ENCODE results near the gene SMAD6. TPM values are rescaled to one million over a fixed set of nuclear protein-coding genes. Genes with fewer than 3 reads are reported as not detected.
"Not testable (repeated sequence)": the region's sequence is repeated elsewhere in the genome, so short reads cannot be mapped to it uniquely, and the experiment has no call there.

The SMAD6 gene
- total RNA-seq, 1 donor from 2014 or later = 0.43 TPM

DNA sequence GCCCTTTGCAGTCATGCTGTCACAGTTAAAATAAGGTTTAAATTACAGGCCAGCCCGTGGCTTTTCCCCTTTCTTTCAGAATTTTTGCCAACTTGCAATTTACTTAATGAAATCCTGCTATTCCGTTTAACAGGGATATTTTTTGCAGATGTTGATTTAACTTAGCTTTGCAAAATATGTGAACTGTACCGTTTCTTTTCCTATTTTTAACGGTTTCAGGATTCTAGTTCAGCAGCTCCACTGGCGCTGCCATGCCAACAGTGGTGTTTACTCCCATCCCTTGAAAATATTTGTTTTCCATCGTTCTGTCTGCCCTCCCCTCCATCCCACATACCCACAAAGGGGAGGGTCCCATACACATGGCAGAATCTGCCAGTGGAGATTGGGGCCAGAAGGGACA, 54.3 kb downstream of the SMAD6 start:
- no peaks in the 10 kb centered on the region for H3K36me3 Mint-ChIP-seq (ENCODE audit: low read depth)
- no peak for DNase-seq (ENCODE audit: low spot score)
- no peak overlapping the region for H3K27ac Mint-ChIP-seq
- intact Hi-C loops (cut with micrococcal nuclease) = no loop called here
- H3K4me1 Mint-ChIP-seq (ENCODE audit: low read depth) = peaks cover 2% of the 10 kb centered on the region
- H3K27me3 Mint-ChIP-seq (ENCODE audit: low read depth) = peaks cover 1% of the 10 kb centered on the region
- peaks cover 7% of the 10 kb centered on the region for H3K9me3 Mint-ChIP-seq
- no peak overlapping the region for H3K4me3 Mint-ChIP-seq (ENCODE audit: low read depth)

DNA sequence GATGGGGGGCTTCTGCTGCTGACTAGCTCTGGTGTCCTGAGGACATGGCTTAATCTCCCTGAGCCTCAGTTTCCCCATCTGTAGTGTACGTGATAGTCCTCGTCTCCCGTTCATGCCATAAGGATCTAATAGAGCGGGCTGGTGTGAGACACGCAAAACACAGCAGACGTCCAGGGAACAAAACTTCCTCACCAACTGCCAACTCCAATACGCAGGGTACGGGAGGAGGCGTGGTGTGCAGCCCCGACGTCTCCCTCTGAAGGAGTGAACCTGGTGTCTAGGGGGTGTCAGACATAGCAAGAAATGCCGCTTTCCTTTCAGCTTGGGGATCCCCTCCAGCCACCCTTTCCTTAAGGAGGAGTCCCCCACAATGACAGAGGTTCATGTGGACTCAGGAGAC, 55.0 kb downstream of the SMAD6 start:
- Mint-ChIP-seq H3K36me3 (ENCODE audit: low read depth) (no peaks in the 10 kb centered on the region), H3K4me3 (ENCODE audit: low read depth) (no peak overlapping the region), H3K27ac (no peak overlapping the region), H3K27me3 (ENCODE audit: low read depth) (peaks cover 1% of the 10 kb centered on the region), H3K4me1 (ENCODE audit: low read depth) (no peaks in the 10 kb centered on the region), H3K9me3 (peaks cover 7% of the 10 kb centered on the region)
- no peak for DNase-seq (ENCODE audit: low spot score)
- intact Hi-C loops (cut with micrococcal nuclease) = no loop called here

DNA sequence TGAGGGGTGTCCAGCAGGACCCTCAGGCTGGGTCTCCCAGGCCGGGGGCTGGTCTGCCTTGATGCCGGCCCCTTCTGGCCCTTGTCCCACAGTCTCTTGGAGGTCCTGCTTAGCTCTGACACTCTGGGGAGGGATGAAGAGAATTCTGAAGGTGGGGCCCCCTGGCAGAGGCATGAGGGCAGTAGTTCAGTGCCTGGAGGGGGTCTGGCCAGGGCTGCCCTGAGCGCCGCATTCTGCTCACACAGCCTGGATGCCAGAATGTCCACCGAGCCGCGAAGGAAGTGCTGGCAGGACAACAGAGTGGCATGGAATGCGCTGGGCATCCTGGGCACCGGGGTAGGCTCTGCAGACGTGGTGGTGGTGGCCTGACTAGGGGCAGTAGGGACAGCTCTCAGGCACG, 55.5 kb downstream of the SMAD6 start:
- Mint-ChIP-seq H3K4me1 (ENCODE audit: low read depth) (no peaks in the 10 kb centered on the region), H3K36me3 (ENCODE audit: low read depth) (no peaks in the 10 kb centered on the region), H3K27ac (no peak overlapping the region), H3K9me3 (peaks cover 7% of the 10 kb centered on the region), H3K4me3 (ENCODE audit: low read depth) (no peak overlapping the region), H3K27me3 (ENCODE audit: low read depth) (peaks cover 2% of the 10 kb centered on the region)
- no peak for DNase-seq (ENCODE audit: low spot score)
- intact Hi-C loops (cut with micrococcal nuclease) = no loop called here

- H3K27ac Mint-ChIP-seq; H3K27me3 Mint-ChIP-seq (ENCODE audit: low read depth); H3K9me3 Mint-ChIP-seq; H3K4me3 Mint-ChIP-seq (ENCODE audit: low read depth); H3K36me3 Mint-ChIP-seq (ENCODE audit: low read depth); H3K4me1 Mint-ChIP-seq (ENCODE audit: low read depth); DNase-seq (ENCODE audit: low spot score); intact Hi-C loops (cut with micrococcal nuclease): not testable (repeated sequence)
Measured at GRCh38 chr15:66758217-66758616, 56.2 kb downstream of the SMAD6 start.

DNA sequence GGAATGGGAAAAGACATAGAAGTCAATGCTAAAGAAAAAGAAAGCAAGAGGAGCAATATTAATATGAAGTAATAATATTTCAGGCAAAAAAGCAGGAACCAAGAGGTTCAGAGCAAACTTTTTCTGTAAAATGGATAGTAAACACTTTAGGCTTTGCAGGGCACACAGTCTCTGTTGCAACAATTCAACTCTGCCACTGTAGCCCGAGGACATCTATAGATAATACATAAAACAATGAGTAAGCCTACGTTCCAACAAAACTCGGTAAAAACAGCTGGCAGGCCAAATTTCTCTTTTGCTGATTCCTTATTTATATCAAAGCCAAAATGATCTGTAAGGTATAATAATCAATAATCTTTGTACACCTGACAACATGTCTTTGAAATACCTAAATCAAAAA, 56.8 kb downstream of the SMAD6 start:
- intact Hi-C loops (cut with micrococcal nuclease) = no loop called here
- Mint-ChIP-seq H3K27me3 (ENCODE audit: low read depth) (peaks cover 8% of the 10 kb centered on the region), H3K36me3 (ENCODE audit: low read depth) (no peaks in the 10 kb centered on the region), H3K4me3 (ENCODE audit: low read depth) (no peak overlapping the region), H3K4me1 (ENCODE audit: low read depth) (no peaks in the 10 kb centered on the region), H3K27ac (no peak overlapping the region), H3K9me3 (peaks cover 7% of the 10 kb centered on the region)
- no peak for DNase-seq (ENCODE audit: low spot score)

- Mint-ChIP-seq H3K4me1 (ENCODE audit: low read depth) (no peaks in the 10 kb centered on the region), H3K9me3 (peaks cover under 1% of the 10 kb centered on the region), H3K27me3 (ENCODE audit: low read depth) (peaks cover 18% of the 10 kb centered on the region), H3K36me3 (ENCODE audit: low read depth) (no peaks in the 10 kb centered on the region), H3K27ac (no peak overlapping the region), H3K4me3 (ENCODE audit: low read depth) (no peak overlapping the region)
- no peak for DNase-seq (ENCODE audit: low spot score)
- intact Hi-C loops (cut with micrococcal nuclease) = no loop called here
Measured at GRCh38 chr15:66760097-66760967, 58.3 kb downstream of the SMAD6 start.

DNA sequence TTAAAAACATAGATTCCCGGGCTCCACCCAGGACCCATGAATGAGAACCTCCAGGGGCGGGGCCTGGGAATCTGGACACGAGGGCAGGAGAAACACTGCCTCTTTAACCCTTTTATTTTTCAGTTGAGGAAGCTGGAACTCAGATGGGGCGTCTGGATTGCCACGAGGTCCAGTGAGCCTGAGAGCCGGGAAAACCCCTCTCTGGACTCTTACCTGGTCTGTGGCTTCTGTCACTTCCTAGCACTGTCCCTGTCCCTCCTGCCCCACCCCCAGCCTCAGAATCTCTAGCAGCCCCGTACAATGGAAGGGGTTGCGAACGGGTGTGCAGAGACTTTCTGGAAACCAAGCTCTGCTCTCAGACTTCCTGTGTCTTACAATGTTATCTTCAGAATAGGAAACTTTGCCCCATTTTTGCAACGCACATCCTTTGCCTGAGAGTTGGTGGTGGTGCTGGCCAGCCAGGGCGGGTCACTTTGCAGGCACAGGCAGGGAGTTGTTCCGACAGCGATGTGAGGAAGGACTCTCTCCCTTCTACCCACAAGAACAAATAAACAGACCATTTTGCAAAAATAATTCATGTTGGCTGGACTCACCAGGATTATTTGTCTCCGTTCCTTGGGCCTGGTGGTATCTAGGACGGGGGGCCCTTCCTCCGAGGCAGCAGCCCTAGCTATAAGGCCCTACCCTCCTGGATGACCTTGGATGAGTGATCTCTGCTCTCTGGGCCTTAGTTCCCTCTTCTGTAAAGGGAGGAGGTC, 59.1 kb downstream of the SMAD6 start:
- H3K27me3 Mint-ChIP-seq (ENCODE audit: low read depth) = peaks cover 27% of the 10 kb centered on the region
- DNase-seq (ENCODE audit: low spot score) = no peak
- intact Hi-C loops (cut with micrococcal nuclease) = no loop called here

GRCh38 chr15:66761726-66762595, 59.9 kb downstream of the SMAD6 start:
- intact Hi-C loops (cut with micrococcal nuclease) = no loop called here
- Mint-ChIP-seq H3K9me3 (no peaks in the 10 kb centered on the region), H3K36me3 (ENCODE audit: low read depth) (no peaks in the 10 kb centered on the region), H3K27me3 (ENCODE audit: low read depth) (peaks cover 35% of the 10 kb centered on the region), H3K27ac (no peak overlapping the region), H3K4me3 (ENCODE audit: low read depth) (no peak overlapping the region), H3K4me1 (ENCODE audit: low read depth) (peaks cover 4% of the 10 kb centered on the region)
- no peak for DNase-seq (ENCODE audit: low spot score)

More for the DNA sequence above, 59.1 kb downstream of the SMAD6 start:
- H3K36me3 Mint-ChIP-seq (ENCODE audit: low read depth) = no peaks in the 10 kb centered on the region
- no peak overlapping the region for H3K27ac Mint-ChIP-seq
- peaks cover 4% of the 10 kb centered on the region for H3K4me1 Mint-ChIP-seq (ENCODE audit: low read depth)
- no peak overlapping the region for H3K4me3 Mint-ChIP-seq (ENCODE audit: low read depth)
- H3K9me3 Mint-ChIP-seq = no peaks in the 10 kb centered on the region

- H3K27ac Mint-ChIP-seq = no peak overlapping the region
- DNase-seq (ENCODE audit: low spot score) = no peak
- H3K4me3 Mint-ChIP-seq (ENCODE audit: low read depth) = no peak overlapping the region
- H3K4me1 Mint-ChIP-seq (ENCODE audit: low read depth) = peaks cover 4% of the 10 kb centered on the region
- H3K36me3 Mint-ChIP-seq (ENCODE audit: low read depth) = no peaks in the 10 kb centered on the region
- intact Hi-C loops (cut with micrococcal nuclease) = no loop called here
- peaks cover 39% of the 10 kb centered on the region for H3K27me3 Mint-ChIP-seq (ENCODE audit: low read depth)
- H3K9me3 Mint-ChIP-seq = no peaks in the 10 kb centered on the region
Measured at GRCh38 chr15:66763186-66764071, 61.4 kb downstream of the SMAD6 start.

- Mint-ChIP-seq H3K27me3 (ENCODE audit: low read depth) (peaks cover 39% of the 10 kb centered on the region), H3K4me1 (ENCODE audit: low read depth) (peaks cover 4% of the 10 kb centered on the region), H3K27ac (no peak overlapping the region), H3K4me3 (ENCODE audit: low read depth) (no peak overlapping the region), H3K36me3 (ENCODE audit: low read depth) (no peaks in the 10 kb centered on the region), H3K9me3 (no peaks in the 10 kb centered on the region)
- intact Hi-C loops (cut with micrococcal nuclease) = no loop called here
- DNase-seq (ENCODE audit: low spot score) = no peak
Measured at GRCh38 chr15:66764072-66764786, 62.2 kb downstream of the SMAD6 start.

GRCh38 chr15:66765478-66766281, 63.6 kb downstream of the SMAD6 start:
- Mint-ChIP-seq H3K9me3 (no peaks in the 10 kb centered on the region), H3K27me3 (ENCODE audit: low read depth) (peaks cover 38% of the 10 kb centered on the region), H3K4me1 (ENCODE audit: low read depth) (peaks cover 4% of the 10 kb centered on the region), H3K36me3 (ENCODE audit: low read depth) (no peaks in the 10 kb centered on the region), H3K27ac (no peak overlapping the region), H3K4me3 (ENCODE audit: low read depth) (no peak overlapping the region)
- intact Hi-C loops (cut with micrococcal nuclease) = no loop called here
- no peak for DNase-seq (ENCODE audit: low spot score)
